SU-DHL-6 (cell line): ENCODE data around the gene SNRNP35.

ENCODE experiments used
- H2AFZ ChIP-seq: fragments of 200-600 bp; sonication (generic); 2 replicates; pipeline ENCODE4 v1.6.1; 2014; ENCODE audit warnings: low read depth, mild to moderate bottlenecking, moderate library complexity, mixed read lengths, antibody characterized with exemption, low read length; ENCODE audit not compliant: severe bottlenecking
- H3F3A ChIP-seq: fragments of 200-600 bp; shearing (Covaris generic); 2 replicates; pipeline ENCODE4 v1.6.0; 2016; ENCODE audit warnings: antibody characterized with exemption, mild to moderate bottlenecking; ENCODE audit not compliant: insufficient read depth
- H3K27ac ChIP-seq: fragments of 200-600 bp; sonication (generic); 2 replicates; pipeline ENCODE4 v1.5.1; 2016; ENCODE audit warnings: low read depth, mild to moderate bottlenecking, low read length, moderate library complexity, mixed read lengths
- H3K27me3 ChIP-seq: fragments of 200-600 bp; sonication (generic), shearing (Covaris generic); 2 replicates; pipeline ENCODE4 v1.6.0; 2014; ENCODE audit warnings: mild to moderate bottlenecking, low read length
- H3K36me3 ChIP-seq: fragments of 200-600 bp; sonication (generic); 2 replicates; pipeline ENCODE4 v1.6.1; 2014; ENCODE audit warnings: mild to moderate bottlenecking, low read length, mixed read lengths
- H3K4me2 ChIP-seq: fragments of 300-600, 200-600 bp; shearing (Covaris generic), sonication (generic); 2 replicates; pipeline ENCODE4 v1.6.0; 2014; ENCODE audit warnings: low read length, low read depth, mild to moderate bottlenecking; ENCODE audit not compliant: poor library complexity, severe bottlenecking
- H3K4me3 ChIP-seq: fragments of 200-600 bp; sonication (generic); 2 replicates; pipeline ENCODE4 v1.5.1; 2014; ENCODE audit warnings: antibody characterized with exemption, low read length, mild to moderate bottlenecking, mixed read lengths; ENCODE audit not compliant: insufficient read depth, poor library complexity, severe bottlenecking
- H3K79me2 ChIP-seq: fragments of 200-600 bp; sonication (generic); 2 replicates; pipeline ENCODE4 v1.6.1; 2014; ENCODE audit warnings: mild to moderate bottlenecking, low read length, moderate library complexity; ENCODE audit not compliant: insufficient read depth
- H3K9ac ChIP-seq: fragments of 200-600 bp; sonication (generic); 2 replicates; pipeline ENCODE4 v1.7.0; 2014; ENCODE audit warnings: mild to moderate bottlenecking, low read length
- H3K9me2 ChIP-seq: fragments of 200-600 bp; sonication (generic); replicated peaks from 2 replicates; pipeline ENCODE4 v1.6.1; 2014; ENCODE audit warnings: low read length; ENCODE audit not compliant: insufficient read depth
- H3K9me3 ChIP-seq: fragments of 200-600 bp; sonication (generic); 2 replicates; pipeline ENCODE4 v1.6.1; 2014; ENCODE audit warnings: low read length, mixed read lengths; ENCODE audit not compliant: insufficient read depth
- H4K20me1 ChIP-seq: fragments of 200-600 bp; sonication (generic); 2 replicates; pipeline ENCODE4 v1.6.1; 2014; ENCODE audit warnings: low read depth, mild to moderate bottlenecking, antibody characterized with exemption, low read length, moderate library complexity, mixed read lengths
- EZH2phosphoT487 ChIP-seq: fragments of 200-600 bp; sonication (generic), shearing (Covaris generic); conservative IDR thresholded peaks from 2 replicates; pipeline ENCODE4 v1.6.1; 2018; ENCODE audit warnings: mild to moderate bottlenecking, antibody characterized with exemption, low read length, moderate library complexity, mixed read lengths
- TF ChIP-seq, protein P1 (sequence below): fragments of 200-600 bp; sonication (generic); IDR thresholded peaks from one replicate; pipeline ENCODE4 v1.5.1; 2017; ENCODE audit warnings: antibody characterized with exemption, mild to moderate bottlenecking, low read length, moderate library complexity; ENCODE audit not compliant: insufficient read depth, poor library complexity, severe bottlenecking

The SNRNP35 gene

DNA sequence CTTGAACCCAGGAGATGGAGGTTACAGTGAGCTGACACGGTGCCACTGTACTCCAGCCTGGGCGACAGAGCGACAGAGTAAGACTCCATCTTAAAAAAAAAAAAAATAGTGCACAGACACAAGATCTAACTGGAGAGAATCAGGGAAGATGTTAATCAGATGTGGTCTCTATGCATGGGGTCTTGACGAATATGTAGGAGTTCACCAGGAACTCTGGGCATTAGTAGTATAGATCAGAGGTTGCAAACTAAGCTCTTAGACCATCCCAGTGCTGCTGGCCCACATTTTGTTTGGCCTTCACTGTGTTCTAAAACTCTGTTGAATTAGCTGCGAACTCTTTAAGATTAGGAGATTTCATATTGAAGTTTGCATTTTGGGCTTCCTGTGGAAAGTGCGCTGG is 31.6 kb downstream of the SNRNP35 start:
- H3K27ac ChIP-seq = no peak overlapping the region
- H3F3A ChIP-seq = no peaks in the 10 kb centered on the region
- H3K79me2 ChIP-seq = no peaks in the 10 kb centered on the region
- no peak overlapping the region for H2AFZ ChIP-seq
- no peak overlapping the region for H3K4me3 ChIP-seq
- no peaks in the 10 kb centered on the region for H3K9me3 ChIP-seq
- no peak overlapping the region for H3K9ac ChIP-seq
- H3K36me3 ChIP-seq = no peaks in the 10 kb centered on the region
- no peak overlapping the region for H3K4me2 ChIP-seq
- no peaks in the 10 kb centered on the region for H3K27me3 ChIP-seq
- TF ChIP-seq, protein P1, sequence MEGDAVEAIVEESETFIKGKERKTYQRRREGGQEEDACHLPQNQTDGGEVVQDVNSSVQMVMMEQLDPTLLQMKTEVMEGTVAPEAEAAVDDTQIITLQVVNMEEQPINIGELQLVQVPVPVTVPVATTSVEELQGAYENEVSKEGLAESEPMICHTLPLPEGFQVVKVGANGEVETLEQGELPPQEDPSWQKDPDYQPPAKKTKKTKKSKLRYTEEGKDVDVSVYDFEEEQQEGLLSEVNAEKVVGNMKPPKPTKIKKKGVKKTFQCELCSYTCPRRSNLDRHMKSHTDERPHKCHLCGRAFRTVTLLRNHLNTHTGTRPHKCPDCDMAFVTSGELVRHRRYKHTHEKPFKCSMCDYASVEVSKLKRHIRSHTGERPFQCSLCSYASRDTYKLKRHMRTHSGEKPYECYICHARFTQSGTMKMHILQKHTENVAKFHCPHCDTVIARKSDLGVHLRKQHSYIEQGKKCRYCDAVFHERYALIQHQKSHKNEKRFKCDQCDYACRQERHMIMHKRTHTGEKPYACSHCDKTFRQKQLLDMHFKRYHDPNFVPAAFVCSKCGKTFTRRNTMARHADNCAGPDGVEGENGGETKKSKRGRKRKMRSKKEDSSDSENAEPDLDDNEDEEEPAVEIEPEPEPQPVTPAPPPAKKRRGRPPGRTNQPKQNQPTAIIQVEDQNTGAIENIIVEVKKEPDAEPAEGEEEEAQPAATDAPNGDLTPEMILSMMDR = no peak
- TF ChIP-seq EZH2phosphoT487 = no peak
- H3K9me2 ChIP-seq = no peaks in the 10 kb centered on the region
- no peaks in the 10 kb centered on the region for H4K20me1 ChIP-seq

DNA sequence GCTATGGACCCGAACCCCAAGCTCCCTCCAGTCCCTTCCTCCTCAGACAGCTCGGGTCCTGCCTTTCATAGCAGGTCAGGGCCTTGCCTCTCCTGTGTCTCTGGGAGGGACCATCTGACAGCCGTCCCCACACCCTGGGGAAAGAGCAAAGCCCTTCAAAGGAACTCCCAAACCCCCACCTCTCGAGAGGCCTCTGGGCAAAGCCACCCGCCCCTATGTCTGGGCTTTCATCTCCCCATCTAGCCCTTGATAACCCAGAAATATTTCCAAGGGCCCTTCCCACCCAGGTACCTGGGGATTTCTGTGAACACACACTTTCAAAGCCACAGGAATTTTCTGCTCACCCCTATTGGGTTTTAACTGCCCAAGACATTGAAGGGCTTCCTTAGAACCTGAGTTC is 32.1 kb downstream of the SNRNP35 start:
- Histone ChIP-seq H3K9ac (no peak overlapping the region), H3F3A (no peaks in the 10 kb centered on the region)
- TF ChIP-seq EZH2phosphoT487 = no peak
- TF ChIP-seq, protein P1 = no peak

DNA sequence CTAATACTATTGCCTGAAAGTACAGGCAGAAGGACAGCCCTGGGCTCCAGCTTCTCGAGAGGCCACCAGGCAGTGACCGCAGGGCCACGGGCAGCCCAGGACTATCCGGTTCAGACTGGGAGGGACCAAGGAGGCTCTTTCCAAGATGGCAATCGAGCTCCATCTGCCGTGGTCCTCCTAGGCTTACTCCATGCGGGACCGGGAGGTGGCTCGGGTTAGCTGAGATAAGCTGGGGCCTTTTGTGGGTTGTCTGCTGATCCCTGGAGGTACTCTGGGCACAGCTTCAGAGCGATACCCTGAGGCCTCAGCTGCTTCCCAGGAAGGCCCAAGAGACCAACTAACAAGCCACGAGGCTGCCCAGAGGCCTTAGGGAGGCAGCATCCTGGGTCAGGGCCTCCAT is 33.1 kb downstream of the SNRNP35 start:
- no peaks in the 10 kb centered on the region for H3K36me3 ChIP-seq
- no peaks in the 10 kb centered on the region for H3K27me3 ChIP-seq
- H3F3A ChIP-seq = no peaks in the 10 kb centered on the region
- TF ChIP-seq, protein P1 = no peak
- TF ChIP-seq EZH2phosphoT487 = no peak
- H3K4me3 ChIP-seq = no peak overlapping the region
- no peak overlapping the region for H3K9ac ChIP-seq
- H3K79me2 ChIP-seq = no peaks in the 10 kb centered on the region
- H2AFZ ChIP-seq = no peak overlapping the region
- no peaks in the 10 kb centered on the region for H4K20me1 ChIP-seq
- H3K9me3 ChIP-seq = no peaks in the 10 kb centered on the region
- no peaks in the 10 kb centered on the region for H3K9me2 ChIP-seq
- H3K4me2 ChIP-seq = no peak overlapping the region
- no peak overlapping the region for H3K27ac ChIP-seq

More for the DNA sequence above, 32.1 kb downstream of the SNRNP35 start:
- Histone ChIP-seq H2AFZ (no peak overlapping the region), H4K20me1 (no peaks in the 10 kb centered on the region), H3K9me3 (no peaks in the 10 kb centered on the region), H3K27me3 (no peaks in the 10 kb centered on the region), H3K27ac (no peak overlapping the region), H3K9me2 (no peaks in the 10 kb centered on the region), H3K79me2 (no peaks in the 10 kb centered on the region), H3K4me2 (no peak overlapping the region), H3K4me3 (no peak overlapping the region), H3K36me3 (no peaks in the 10 kb centered on the region)
